COR-L47 (cell line): ENCODE measurements around the gene TRIML1.

ENCODE experiments used
- DNase-seq: peaks from one replicate; lab custom pipeline; 2025; lab: John Stamatoyannopoulos, UW

TRIML1 gene, protein sequence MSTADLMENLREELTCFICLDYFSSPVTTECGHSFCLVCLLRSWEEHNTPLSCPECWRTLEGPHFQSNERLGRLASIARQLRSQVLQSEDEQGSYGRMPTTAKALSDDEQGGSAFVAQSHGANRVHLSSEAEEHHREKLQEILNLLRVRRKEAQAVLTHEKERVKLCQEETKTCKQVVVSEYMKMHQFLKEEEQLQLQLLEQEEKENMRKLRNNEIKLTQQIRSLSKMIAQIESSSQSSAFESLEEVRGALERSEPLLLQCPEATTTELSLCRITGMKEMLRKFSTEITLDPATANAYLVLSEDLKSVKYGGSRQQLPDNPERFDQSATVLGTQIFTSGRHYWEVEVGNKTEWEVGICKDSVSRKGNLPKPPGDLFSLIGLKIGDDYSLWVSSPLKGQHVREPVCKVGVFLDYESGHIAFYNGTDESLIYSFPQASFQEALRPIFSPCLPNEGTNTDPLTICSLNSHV

DNA sequence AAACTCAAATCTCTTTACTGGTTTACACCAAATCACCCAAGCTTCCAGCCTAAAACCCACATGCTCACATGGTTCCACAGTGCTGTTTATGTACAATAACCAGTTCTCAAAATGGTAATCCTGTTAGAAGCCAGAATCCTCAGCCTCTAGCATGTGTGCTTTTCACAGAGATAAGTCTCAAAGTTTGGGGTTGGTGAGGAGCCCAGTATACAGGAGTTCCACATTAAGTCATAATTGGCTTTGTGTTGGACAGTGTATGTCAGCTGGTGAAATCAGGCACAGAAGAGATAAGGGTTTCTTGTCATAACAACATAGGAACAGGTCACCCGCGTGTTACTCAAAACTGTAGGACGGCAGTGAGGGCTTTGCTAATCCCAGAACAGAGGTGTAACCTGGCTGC lies at the start of gene TRIML1:
TRIML1 (plus strand) TSS at position 301 of the 400 bp plus-strand sequence. CDS start 118 bp downstream, outside the sequence.
- DNase-seq = no peak

DNA sequence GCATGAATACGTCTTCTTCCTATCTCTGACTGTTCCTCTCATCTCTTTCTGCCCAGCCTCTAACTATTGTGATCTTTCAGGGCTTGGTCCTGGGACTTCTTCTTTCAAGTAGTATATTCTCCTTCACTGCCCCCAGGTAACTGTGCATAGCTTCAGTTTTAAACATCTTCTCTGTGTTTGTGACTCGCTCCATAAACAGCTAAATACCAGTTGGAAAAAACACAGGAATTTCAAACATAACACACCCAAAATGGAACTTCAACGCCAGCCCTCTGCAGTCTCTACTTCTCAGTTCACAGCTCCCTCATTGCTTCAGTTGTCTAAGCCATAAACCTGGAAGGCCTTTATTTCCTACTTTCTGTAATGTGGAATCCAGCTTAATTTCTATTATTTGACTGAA lies 46.4 kb upstream of the TRIML1 start:
- no peak for DNase-seq

DNA sequence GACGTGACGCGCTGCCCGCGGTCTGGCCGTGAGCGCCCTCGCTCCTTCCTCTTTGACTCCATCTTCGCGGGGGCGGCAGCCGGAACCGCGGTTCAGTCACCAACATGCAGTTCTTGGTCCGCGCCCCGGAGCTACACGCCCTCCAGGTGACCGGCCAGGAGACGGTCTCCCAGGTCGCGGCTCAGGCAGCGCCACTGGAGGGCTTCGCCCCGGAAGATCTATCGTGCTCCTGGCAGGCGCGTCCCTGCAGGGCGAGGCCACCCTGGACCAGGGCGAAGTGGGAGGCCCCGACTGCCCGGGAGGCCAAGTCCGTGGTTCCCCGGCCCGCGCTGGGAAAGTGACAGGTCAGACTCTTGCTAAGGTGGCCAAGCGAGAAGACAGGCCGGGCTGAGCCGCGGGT lies 32.8 kb upstream of the TRIML1 start:
- DNase-seq = no peak

DNA sequence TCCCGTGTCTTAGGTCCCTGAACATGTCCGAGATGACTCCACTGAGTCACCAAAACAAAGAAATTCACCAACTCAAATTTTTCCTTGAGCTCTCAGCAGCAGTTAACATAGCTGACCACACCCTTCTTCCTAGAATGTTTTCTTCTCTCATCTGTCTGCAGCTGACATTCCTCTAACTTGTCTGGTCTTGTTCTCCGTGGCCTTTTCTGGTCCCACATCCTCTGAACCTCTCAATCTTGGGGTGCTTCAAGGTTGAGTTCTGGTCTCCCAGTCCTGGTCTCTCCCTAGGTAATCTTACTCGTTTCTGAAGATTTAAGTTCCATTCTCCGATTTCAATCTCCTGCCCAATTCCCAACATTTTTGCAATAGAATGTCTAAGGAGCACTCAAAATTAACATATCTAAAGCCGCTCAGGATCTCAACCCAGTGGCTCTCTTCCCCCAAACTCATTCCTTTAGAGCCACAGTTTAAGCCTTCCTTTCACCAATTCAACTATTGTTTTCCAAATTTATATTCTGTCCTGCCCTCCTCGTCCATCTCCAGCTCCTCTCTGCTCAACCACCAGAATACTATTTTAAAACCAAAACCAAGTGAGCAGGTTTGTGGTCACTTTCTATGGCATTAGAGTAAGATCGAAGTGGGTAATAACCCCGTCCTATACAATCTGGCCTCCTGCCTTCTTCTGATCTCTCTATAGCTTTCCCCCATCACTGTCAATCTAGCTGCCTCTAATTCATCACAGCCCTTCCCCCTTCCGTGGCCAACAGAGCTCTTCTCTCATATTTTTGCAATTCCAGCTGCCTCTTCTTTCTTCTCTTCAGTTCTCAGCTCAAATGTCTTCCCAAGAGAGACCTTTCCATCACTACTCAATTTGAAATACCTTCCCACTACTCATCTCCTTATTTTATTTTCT lies 31.1 kb upstream of the TRIML1 start:
- DNase-seq = no peak

DNA sequence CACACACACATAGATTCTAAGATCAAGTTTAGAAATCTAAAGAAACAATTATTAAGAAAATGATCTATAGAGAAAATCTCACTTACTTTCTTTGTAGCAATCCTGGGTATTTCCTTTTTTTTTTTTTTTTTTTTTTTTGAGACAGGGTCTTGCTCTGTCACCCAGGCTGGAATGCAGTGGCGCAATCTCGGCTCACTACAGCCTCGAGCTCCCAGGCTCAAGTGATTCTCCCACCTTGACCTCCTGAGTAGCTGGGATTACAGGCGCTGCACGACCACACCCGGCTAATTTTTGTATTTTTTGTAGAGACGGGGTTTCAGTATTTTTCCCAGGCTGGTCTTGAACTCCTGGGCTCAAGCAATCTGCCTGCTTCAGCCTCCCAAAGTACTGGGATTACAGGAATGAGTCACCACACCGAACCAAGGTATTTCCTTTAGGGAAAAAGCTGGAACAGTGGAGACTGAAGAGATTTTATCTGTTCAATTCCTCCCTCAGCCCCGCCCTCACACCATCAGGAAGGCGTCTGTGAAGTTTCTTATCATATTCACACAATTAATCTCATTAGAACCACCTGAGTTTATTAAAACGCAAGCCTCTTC lies 30.0 kb upstream of the TRIML1 start, which contains the start of gene TRIML2:
TRIML2 (minus strand) TSS at position 447 of the 599 bp plus-strand sequence. CDS start 4,235 bp downstream, outside the sequence.
- no peak for DNase-seq

DNA sequence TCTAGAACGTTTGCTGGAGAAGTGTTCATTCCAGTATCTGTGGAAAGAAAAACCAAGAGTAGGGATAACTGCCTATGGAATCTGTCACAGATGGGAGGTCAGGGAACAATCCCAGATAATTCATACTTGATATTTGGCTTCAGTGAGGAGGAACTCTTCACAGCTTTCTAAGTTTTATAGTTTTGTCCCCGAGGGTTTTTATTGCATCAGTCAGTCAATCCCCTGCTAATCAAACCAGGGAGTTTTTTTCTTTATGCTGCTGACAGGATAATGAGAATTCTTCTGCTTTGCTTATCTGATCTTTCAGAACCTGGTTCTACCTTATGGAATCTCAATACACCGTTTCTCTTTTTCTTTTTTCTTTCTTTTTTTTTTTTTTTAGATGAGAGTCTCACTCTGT lies 29.2 kb upstream of the TRIML1 start:
- no peak for DNase-seq

DNA sequence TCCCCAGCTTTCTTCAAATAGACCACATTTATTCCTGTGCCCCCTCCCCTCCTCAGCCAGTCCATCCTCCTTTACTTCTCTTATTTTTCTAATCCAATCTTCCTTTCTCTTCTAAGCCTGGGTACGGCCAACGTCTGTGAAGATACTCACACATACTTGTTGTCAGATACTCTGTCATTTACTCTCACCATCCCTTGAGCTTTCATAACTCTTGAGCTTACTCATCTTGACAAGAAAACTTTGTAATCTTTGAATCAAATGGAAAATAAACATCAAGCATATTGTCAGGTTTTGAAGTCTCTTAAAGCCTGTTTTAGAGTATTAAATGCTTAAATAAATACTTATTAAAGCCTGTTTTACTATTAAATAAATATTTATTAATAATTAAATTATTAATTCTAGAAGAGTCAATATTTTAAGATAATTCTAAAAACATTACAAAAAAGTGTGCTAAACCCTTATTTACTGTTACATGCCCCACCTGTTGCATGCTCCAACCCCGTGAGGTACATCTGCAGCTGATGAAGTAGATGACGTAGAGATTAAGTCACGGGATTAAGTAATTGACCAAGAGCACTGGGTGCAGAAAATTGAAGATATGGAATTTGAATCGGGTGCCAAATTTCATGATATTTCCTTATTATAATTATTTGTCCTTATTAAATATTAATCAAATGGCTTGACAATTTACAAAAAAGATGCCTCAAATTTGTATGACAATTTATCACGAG lies 28.3 kb upstream of the TRIML1 start:
- DNase-seq = no peak

DNA sequence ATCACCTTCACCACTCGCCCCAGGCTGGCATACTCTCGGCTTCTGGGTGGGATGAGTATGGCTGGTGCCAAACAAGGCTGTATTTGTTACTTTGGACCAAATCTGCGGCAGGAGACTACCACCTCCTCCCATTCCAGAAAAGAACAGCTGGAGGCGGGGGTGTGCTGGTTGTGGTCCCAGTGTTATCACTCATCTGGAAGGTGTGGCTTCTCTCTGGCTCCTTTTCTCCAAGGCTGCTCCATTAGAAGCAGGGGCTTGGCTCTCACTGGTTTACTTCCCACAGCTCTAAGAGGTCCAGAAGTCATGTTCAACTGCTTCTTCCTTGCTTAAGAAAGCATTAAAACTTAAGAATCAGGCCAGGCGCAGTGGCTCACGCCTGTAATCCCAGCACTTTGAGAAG lies 27.3 kb upstream of the TRIML1 start:
- no peak for DNase-seq

DNA sequence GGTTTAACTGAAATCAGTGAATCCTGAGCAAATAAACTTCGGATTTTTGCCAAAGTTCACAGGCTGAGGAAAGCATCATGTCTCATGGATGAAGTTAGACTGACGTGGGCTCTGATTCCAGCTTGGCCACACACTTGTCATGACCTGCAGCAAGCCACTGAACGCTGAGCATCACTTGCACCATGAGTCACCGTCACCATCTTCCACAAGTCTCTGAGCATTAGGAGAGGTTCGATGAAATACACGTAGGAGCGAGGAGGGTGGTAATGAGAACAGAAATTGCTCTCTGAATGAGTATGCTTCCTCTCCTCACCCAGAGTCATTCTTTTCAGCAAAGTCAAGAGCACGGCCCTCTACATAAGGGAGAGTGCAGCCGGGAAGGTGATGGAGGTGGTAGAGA lies 26.1 kb upstream of the TRIML1 start:
- no peak for DNase-seq

DNA sequence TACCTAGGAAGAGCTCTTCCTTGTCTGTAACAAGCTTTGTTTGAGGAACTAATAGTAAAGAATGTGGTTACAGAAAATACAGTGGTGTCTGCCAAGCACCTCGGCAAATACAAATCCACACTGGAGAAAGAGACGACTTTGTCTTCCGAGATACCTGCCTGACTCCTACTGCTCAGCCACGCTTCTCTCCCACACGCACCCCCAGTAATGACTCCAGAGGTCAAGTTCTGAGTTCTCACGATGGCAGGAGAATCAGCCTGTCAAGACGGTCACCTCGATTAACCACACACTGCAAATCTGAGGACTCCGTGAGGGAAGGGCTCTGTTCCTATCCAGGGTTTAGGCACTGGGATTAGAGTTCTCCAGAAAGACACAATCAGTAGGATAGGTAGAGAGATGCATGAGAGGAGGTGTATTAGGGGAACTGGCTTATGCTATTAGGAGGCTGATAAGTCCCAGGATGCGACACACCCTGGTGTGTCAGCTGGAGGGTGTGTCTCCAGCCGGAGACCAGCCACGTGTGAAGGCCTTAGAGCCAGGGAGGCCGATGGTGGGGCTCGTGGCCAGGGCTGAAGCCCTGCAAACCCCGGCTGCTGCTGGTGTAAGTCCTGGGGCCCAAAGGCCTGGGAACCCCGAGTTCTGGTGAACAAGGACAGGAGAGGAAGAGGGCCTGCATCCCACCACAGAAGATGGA lies 21.5 kb upstream of the TRIML1 start:
- DNase-seq = no peak

DNA sequence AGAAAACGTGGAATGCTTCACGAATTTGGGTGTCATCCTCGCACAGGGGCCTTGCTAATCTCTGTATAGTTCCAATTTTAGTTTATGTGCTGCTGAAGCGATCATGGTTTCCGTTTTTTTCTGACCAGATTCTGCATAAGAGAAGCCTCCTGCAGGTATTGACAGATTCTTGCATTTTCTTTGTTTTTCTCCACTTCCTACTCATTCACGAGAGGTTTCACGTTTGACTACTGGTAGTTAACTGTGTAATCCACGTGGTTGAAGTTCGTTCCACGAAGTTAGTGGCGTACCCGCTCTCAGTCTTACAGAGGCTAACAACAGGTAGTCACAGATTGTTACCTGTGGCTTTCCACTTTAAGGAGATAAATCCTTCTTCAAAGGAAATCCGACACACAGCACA lies 17.7 kb upstream of the TRIML1 start:
- DNase-seq = no peak

DNA sequence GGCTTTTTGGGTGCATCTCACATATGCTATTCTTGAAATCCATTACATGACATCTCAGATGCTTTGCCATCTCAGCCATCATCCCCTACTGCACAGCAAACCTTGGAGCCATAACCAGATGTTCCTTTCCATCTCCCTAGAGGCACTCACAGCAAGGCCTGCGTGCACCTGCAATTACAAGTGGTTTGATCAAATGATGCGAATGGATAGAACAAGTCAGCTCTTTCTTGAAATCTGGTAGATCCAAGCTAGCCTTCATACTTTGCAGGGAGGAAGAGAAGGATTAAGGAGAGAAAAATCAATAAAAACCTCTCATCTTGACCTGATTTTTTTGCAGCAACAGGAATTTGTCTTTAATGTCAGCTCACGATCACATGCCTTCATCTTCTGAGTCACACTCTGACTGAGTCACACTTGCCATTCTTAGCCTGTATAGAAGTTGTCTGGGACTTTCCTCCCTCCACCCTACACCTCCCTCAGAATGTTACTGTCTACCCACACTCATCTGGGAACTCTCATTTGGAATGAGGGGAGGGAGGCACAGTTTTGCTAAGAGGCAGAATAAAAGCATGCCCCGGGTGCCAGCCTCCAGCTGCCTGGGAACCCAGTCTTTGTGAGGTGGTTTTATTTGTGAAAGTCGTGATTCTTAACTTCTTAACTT lies 11.9 kb upstream of the TRIML1 start:
- DNase-seq = no peak

DNA sequence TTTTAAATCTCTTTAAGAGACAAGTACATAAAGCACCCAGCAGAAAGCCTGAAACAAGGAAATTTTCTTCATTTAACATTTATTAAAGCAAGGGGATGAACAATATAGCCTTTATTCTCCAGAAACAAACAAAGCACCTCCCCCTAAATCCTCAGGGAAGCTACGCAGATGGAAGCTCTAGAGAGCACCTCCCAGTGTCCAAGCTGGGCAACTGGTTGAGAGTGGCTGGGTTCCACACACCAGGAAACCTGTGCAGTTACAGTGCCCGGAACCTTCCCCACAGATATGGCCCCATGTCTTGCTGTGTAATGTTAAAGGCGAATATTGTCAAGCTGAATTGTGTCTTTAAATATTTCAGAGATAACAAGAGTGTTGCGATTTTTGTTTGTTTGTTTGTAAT lies 8.9 kb upstream of the TRIML1 start:
- no peak for DNase-seq

DNA sequence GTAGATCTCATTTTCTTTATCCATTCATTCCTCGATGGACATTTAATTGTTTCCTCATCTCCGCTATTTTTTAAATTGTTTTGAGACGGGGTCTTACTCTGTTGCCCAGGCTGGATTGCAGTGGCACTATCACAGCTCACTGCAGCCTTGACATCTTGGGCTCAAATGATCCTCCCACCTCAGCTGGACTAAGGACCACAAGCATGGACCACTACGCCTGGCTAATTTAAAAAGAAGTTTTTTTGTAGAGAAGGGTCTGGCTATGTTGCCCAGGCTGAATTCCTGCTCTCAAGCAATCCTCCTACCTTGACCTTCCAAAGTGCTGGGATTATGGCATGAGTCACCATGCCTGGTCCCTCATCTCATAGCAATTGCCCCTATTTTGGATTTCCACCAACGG lies 7.0 kb upstream of the TRIML1 start:
- no peak for DNase-seq

DNA sequence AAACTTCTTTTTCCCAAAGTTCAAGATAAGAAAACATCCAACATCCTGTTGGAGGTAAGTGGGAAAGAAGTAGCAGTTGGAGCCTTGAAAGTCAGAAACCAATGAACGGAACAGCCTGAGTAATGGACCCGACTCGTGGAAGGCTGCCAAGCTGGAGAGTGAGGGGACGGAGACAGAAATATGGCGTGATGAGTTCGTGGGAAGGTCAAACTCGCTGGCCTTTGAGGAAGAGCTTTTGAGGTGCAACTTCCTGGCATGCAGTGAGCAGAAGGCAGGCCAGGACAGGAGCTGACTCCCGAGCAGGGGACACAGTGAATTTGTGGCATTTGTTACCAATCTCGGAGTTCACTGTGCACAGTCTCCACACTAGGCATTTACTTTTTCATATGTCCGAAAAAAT lies 1.0 kb upstream of the TRIML1 start:
- DNase-seq = no peak

DNA sequence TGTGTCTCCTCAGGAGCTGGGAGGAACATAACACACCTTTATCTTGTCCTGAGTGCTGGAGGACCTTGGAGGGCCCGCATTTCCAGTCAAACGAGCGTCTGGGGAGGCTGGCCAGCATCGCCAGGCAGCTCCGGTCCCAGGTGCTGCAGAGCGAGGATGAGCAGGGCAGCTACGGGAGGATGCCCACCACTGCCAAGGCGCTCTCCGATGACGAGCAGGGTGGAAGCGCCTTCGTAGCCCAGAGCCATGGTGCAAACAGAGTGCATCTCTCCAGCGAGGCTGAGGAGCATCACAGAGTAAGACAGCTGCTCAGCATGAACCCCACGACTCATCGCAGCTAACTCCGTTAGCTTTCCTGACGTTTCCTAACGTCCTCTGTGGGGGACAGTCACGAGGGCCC lies 430 bp downstream of the TRIML1 start:
- DNase-seq = no peak

DNA sequence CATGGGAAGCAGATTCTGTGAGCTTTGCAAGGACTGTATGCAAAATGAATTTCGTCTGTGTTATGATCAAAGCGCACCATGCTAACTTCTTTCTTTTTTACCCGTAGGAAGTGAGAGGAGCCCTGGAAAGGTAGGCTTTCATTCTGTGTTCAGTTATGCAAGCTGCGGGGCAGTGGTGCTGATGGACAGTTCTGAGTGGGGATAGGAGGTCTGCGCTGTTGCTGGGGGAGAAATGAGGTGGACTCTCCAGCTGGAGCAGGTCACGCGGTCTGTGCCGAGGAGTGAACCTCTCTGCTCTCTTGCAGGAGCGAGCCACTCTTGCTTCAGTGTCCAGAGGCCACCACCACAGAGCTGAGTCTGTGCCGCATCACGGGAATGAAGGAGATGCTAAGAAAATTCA lies 4.5 kb downstream of the TRIML1 start:
- no peak for DNase-seq

DNA sequence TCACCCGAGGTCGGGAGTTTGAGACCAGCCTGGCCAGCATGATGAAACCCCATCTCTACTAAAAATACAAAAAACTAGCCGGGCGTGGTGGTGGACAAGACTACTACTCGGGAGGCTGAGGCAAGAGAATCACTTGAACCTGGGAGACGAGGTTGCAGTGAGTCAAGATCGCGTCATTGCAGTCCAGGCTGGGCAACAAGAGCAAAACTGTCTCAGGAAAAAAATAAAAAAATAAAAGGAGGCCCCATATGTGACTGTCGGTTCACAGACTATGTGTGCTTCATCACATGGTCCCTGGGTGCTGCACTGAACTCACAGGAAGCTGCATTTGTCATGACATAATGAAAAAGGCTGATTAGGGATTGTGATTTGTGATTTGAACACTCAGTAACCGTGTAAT lies 6.4 kb downstream of the TRIML1 start:
- no peak for DNase-seq

DNA sequence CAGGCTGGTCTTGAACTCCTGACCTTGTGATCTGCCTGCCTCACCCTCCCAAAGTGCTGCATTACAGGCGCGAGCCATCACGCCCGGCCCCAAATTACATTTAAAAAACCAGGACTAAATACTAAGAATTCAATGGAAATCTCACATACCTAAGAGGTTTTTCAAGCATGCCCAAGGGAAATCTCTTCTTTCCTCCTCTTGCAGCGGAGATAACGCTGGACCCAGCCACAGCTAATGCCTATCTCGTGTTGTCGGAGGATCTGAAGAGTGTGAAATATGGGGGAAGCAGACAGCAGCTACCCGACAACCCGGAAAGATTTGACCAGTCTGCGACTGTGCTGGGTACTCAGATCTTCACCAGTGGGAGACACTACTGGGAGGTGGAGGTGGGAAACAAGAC lies 7.4 kb downstream of the TRIML1 start:
- no peak for DNase-seq

DNA sequence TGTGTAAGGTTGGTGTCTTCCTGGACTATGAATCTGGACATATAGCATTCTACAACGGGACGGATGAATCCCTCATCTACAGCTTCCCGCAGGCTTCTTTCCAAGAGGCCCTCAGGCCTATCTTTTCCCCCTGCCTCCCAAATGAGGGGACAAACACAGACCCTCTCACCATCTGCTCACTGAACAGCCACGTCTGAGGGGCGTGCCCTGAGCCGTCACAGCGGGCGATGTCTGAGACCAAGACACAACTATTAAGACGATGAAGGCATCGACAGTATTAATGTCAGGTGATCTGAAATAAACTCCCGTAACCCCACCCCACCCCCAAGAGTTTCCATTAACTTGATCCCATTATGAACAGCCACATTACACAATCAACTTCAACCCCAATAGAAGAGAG lies 7.9 kb downstream of the TRIML1 start:
- DNase-seq = no peak

DNA sequence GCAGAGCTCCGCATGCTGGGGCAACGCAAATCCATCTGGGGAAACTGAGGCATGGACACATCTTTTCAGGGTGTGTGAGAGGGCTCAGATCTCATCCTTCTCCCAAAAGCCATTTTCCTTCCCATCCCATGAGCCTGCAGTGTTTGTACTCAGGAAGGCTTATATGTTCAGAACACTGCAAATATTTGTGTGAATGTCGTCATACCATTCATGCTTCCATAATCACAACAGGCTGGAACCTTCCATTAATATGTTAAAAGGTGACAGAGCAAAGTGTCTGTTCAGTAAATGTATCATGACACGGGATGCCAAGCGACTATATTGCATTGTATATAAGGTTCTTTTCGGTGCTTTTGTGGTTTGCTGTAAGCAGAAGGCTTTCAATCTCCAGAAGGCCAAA lies 8.5 kb downstream of the TRIML1 start:
- no peak for DNase-seq
